CD4-positive, alpha-beta T cell treated with Interleukin-15 for 4 hours (primary cell): Measurements from ENCODE around the gene UROD.
"Not testable (repeated sequence)": the region's sequence is repeated elsewhere in the genome, so short reads cannot be mapped to it uniquely, and the experiment has no call there.

Experiments
- DNase-seq: peaks from one replicate; pipeline ENCODE4 v3.0.0-alpha.2; 2020; ENCODE audit warnings: low spot score

UROD gene

DNA sequence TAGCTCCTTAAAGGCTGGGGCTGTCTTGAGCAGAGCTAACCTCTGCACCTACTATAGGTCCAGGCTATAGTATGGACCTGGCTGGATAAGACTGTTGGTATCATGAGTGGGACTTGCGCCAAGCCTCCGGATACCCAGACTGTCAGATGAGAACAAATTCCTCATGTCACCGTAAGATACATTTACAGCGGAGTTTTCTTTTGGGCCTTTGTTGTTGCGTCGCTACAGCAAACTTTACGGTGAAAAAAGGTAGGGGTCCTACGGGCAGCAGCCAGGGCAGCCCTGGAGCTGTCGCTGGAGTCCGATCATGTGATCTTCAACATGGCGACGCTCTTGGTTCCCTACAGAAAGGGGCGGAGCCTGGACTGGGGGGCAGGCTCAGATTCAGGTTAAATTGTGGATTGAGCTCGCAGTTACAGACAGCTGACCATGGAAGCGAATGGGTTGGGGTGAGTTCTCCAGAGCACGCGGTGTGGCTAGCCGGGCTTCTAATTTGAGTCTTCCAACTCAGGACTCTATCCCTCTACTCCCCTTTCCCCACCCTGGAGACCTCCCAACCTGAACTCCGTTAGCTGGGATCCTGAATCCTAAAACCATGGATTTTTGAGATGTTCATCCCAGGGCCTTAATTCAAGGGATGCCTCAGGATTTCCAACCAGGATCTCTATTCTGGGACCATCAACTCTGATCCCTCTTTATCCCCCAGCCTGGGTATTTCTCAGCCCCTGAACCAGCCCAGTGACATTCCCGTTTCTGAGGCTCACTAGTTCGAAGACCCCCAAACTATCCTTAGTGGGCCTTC lies at the start of gene UROD:
Gene UROD (plus strand): TSS at position 418 of the 802 bp plus-strand sequence. CDS start 12 bp downstream, at position 430.
- DNase-seq: peak; percentile 92

DNA sequence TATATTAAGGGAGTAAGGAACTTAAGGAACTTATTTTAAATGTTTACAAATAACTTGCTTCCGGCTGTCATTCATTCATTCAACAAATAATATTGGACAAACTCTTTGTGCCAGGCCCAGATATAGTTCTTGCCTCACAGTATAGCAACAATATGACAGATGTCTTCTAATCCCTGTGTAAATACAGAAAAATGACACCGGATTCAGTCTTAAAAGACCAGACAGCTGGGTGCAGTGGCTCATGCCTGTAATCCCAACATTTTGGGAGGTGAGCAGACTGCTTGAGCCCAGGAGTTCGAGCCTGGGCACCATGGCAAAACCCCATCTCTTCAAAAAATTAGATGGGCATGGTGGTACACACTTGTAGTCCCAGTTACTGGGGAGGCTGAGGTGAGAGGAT lies 49.3 kb upstream of the UROD start:
- DNase-seq: no peak

DNA sequence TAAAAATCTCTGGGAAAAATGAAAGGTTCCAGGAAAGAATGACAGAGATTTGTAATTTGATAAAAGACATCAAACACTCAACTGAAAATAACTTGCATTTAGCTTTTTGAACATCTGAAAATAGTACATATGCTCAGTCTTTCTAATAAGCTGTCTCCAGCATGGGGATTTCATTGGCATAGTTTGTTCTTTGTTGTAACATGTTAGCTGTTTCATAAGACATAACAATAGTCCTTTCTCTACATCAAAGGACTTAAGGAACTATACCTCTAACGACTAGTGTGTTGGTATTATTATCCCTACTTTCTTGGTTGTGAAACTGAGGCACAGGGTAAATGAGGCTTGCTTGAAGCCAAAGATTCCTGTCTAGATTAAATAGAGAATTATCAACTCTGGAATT lies 47.7 kb upstream of the UROD start:
- no peak for DNase-seq

DNA sequence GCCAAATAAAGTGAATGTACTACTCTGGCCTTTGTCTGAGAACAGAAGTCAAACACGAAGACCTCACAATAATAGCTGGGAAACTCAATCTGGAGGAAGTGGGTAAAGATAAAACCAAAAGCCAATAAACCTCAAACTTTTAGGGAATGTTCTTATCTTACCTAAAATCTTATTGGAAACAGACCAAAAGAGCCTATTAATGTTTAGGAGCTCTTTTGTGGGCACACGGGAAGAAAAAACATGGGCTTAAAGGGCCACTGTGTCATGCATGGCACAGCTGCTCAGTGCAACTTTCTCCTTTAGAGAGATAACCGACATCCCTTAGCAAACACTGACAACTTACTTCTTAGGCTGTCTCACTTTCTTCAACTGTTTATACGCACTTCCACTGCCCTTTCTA lies 41.7 kb upstream of the UROD start:
- DNase-seq: no peak

DNA sequence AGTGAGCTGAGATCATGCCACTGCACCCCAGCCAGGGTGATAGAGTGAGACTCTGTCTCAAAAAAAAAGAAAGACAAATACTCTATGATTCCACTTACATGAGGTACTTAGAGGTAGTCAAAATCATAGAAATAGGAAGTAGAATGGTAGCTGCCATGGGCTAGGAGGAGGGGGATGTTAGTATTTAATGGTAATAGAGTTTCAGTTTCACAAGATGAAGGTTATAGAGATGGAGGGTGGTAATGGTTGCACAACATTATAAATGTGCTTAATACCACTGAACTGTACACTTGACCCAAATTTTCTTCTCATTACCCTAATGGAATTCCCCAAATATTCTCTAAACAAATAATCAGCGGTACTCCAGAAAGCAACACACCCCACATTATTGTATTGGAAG lies 38.4 kb upstream of the UROD start:
- no peak for DNase-seq

DNA sequence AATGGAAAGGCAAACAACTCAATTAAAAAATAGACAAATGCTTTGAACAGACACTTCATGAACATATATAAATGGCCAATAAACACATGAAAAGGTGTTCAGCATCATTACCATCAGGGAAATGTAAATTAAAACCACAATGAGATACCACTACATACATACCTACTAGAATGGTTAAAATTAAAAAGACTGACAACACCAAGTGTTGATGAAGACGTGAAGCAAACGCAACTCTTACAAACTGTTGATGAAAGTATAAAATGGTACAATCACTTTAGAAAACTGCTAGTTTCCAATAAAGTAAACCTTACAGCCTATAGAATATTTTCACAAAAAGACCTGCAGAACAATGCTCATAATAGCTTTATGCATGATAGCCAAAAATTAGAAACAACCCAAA lies 35.8 kb upstream of the UROD start:
- no peak for DNase-seq

DNA sequence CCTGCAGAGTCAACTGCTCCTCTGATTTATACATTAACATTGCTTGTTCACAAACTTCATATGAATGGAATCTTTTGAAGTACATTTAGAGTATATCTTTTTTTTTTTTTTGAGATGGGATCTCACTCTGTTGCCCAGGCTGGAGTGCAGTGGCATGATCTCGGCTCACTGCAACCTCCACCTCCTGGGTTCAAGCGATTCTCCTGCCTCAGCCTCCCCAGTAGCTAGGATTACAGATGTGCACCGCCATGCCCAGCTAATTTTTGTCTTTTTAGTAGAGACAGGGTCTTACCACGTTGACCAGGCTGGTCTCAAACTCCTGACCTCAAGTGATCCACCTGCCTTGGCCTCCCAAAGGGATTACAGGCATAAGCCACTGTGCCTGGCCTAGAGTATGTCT lies 34.7 kb upstream of the UROD start:
- not testable (repeated sequence) for DNase-seq

DNA sequence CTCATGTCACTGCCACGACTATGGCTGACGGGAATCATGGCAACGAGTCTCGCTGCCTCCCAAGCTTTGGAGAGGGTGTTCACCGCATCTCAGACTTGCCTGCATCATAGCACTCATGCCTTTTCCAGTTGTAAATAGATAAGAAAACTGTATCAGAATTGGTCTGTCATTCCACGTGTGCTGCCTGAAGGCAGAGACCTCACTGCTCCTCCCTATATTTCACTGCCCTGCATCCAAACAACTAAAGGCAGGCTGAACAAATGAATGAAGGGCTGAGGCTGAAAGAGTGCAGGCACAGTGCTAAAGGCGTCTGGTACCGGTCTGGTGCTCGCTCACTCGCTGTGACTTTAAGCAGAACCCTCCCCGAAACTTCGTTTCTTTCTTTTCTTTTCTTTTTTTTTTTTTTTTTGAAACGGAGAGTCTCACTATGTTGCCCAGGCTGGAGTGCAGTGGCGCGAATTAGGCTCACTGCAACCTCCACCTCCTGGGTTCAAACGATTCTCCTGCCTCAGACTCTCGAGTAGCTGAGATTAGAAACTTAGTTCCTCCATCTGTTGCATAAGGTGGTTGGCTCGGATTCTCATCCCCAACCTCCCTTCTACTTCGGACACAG lies 26.2 kb upstream of the UROD start:
- no peak for DNase-seq

DNA sequence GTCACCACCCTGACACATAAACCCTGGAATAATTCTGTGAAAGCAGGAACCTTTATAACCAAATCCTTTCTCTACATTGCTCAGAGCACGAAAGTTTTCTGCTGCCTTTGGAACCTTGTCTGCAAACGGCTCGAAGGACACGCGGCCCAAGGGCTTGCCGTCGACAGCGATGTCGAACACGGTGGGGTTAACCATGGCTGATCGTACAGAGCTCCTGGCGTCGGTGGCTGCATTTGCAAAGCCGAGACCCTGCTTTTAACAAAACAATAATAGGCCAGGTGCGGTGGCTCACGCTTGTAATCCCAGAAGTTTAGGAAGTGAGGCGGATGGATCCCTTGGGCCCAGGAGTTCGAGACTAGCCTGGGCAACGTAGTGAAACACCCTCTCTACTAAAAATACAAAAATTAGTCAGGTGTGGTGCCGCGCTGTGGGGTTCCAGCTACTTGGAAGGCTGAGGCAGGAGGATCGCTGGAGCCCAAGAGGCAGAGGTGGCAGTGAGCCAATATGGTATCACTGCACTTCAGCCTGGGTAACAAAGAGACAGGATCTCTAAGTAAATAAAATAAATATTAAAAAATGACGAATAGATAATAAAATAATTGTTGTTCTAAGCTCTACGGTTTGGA lies 23.4 kb upstream of the UROD start:
- DNase-seq: no peak

DNA sequence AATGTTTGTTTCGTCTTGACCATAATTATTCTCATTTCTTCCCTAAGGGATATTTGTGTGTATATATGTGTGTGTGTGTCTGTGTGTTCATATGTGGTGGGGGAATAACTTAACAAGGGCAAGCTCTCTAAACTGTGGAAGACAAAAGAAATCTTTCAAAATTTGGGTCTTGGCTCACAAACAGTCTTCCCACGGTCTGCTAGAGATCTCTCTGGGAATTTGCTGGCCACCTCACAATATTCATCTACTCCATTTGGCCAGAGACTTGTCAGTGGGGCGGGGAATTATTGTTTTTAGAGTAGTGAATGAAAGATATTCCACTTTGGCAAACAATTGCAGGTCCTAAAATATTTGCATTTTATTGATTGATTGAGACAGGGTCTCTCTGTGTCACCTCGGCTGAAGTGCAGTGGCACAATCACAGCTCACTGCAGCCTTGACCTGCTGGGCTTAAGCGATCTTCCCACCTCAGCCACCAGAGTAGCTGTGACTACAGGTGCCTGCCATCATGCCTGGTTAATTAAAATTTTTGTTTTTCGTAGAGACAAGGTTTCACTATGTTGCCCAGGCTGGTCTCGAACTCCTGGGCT lies 17.6 kb upstream of the UROD start:
- no peak for DNase-seq

DNA sequence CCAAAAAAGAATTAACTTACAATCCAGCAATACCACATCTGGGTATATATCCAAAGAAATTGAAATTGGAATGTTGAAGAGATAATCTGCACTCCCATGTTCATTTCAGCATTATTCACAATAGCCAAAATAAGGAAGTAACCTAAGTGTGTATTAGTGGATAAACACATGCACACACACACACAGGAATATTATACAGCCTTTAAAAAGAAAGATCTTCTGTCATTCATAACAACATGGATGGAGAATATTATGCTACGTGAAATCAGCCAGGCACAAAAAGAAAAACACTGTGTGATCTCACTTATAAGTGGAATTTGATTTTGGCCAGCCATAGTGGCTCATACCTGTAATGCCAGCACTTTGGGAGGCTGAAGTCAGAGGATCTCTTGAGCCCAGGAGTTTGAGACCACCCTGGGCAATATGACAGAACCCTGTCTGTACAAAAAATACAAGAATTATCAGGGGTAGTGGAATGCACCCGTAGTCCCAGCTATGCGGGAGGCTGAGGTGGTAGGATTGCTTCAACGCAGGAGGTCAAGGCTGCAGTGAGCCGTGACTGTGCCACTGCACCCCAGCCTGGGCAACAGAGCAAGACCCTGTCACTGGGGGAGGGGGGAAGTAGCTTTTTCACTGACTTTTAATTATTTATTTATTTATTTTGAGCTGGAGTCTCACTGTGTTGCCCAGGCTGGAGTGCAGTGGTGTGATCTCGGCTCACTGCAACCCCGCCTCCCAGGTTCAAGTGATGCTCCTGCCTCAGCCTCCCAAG lies 16.4 kb upstream of the UROD start:
- no peak for DNase-seq

DNA sequence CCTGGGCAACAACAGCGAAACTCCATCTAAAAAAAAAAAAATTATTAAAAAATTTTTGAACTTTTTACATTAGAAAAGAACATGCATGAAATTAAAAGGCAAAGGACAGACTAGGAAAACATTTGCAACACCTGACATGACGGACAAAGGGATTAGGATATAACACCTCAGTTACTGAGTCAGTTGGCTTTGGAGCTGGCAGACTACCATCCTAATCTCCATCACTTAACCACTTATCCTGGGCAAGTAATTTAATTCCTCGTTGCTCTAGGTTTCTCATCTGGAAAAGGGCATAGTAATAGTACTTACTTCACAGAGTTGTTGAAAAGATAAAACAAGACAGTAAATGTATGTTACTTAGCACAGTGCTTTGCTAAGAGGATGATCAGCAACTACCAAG lies 12.8 kb upstream of the UROD start:
- no peak for DNase-seq

DNA sequence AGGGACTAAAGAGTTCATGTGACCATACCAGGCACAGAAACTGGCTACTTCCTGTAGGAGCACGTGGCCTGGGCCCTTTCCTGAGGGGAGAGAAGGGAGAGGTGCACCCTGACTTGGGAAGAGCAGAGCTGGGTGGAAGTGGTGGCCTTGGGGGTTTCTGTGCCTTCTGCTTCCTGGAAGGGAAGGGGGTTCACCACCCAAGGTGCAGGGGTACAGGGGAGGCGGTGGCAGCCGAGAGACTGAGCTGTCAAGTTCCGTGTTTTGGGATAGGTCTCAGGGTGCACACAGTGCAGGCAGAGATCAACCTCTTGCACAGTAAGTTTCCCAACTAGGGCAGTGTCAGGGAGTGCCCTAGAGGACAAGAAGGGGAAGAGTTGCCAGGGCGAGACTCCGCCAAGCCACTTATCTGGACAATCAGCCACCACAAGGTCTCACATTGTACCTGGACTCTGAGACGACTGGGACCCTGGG lies 11.0 kb upstream of the UROD start:
- no peak for DNase-seq

DNA sequence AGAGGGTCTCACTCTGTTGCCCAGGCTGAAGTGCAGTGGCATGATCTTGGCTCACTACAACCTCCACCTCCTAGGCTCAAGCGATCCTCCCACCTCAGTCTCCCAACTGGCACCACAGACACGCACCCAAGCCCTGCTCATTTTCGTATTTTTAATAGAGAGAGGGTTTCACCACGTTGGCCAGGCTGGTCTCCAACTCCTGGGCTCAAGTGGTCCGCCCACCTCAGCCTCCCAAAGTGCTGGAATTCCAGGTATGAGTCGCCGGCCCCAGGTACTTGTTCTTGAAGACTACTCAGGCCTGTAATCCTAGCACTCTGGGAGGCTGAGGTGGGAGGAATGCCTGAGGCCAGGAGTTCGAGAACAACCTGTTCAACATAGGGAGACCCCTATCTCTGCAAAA lies 10.5 kb upstream of the UROD start:
- DNase-seq: not testable (repeated sequence)

DNA sequence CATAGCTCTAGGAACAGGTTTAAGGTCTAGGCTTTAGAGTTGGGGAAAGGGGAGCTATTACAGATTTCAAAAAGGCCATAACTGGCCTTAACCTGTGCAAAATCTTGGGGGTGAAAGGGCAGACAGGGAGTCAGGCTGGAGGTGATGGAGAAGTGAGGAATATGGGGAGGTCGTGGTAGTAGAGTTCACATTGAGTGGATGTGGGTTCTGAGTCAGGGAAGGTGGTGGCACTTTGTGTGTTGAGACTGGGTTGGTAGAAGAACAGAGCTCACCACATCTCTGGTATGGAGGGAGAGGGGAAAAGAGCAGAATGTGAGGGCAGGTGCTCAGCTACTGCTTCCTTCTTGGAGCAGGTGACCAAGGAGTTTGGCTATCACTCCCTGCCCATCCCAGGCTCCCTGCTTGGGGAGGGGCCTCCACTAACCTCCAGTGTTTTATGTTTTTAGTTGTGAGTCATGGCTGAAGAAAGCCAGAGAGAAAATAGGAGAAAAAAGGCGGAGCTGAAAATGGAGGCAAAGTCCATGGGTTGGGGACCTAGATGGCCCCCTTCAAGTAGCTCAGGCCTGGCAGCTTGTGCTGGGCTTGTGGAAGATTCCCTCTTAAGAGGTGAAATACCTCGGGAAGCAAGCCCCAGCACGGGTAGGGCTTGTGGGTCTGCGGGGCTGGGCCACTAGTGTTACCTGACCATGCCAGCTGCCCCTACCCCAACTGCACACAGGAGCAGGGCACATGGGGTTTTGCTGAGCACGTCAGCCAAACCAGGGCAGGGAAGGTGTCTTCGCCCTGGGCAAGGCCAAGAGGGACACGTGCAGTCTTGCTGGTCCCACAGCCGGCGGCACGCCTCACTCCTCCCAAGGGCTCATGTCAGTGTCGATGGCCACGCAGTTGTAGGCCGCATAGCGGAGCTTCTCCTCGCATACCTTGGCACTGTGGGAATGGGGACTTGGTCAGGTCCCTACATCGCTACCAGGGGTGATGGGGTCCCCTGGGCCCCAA lies 9.1 kb upstream of the UROD start:
- no peak for DNase-seq

DNA sequence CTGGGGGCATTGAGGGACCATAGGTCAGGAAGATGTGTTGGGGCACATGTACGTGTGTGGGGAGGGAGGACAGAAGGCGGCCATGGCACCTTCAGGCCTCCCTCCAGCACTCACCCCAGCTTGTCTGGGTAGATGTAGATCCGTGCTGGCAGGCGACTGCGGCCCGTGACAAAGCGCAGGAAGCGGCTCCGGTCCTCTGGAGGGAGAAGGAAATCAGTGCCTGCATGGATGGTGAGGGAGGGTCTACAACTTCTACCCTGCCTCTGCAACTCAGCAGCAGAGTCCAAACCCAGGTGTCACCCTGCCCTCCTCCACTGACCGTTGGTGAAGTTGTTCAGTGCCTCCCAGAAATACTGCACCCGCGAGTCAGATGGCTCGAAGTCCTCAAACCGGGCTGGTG lies 8.3 kb upstream of the UROD start:
- DNase-seq: no peak

DNA sequence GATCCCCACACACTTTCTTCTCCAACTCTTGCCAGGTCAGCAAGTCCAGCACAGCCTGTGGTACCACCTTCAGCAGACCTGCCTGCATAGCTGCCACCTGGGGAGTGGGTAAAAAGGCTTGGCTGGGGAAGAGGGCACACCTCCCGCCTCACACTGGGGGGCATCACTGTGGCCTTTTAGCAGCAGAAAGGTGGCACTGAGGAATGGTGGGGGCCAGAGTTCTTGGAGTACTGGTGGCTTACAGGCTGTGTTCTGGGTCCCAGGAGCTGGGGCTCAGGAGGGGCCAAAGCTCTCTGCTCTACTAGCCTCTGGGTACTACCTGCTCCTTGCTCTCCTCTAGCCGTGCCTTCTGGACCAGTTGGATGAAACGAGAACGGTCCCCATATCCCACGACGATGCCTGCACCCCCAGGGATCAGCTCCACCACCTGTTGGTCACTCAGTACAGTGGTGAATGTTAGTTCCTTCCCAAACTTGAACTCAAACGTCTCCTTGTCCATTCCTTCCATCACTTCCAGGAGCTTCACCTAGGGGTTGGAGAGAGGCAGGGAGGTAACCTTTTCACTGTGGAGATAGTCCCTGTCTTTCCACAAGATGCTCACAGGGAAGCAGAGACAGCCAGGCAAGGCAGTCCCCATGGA lies 7.7 kb upstream of the UROD start:
- no peak for DNase-seq

DNA sequence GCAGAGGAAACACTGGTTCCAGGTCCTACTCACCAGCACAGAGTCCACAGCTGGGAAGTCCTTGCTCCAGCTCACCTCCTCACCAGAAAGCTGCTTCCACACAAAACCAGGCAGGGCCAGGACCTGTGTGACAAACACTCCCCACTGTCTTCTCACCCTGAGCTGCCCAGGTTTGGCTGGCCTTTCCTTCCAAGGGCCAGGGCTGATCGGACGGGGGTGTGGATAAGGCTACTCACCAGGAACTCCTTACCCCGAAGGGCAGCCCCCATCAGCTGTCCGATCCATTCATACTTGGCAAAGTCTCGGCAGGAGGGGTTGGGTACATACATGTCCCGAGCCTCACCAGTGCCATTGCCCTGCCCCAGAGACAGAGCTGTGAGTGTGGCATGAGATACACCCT lies 6.3 kb upstream of the UROD start:
- no peak for DNase-seq

DNA sequence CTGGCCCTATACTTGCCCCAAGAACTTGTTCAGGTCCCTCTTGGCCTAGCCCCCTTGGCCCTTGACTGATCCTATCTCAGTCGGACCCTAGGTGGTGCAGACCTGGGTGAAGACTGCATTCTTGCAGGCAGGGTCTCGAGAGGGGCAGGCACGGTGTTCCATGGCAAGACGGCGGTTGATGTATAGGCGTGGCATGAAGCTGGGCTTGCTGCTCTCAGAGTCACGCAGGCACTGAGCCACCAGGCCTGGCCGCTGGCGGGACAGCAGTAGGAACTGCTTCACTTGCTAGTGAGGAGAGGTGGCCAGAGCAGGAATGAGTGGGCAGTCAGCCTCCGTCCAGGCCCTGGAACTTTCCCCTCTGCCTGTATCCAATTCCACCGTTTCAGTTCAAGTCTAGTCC lies 4.7 kb upstream of the UROD start:
- no peak for DNase-seq

DNA sequence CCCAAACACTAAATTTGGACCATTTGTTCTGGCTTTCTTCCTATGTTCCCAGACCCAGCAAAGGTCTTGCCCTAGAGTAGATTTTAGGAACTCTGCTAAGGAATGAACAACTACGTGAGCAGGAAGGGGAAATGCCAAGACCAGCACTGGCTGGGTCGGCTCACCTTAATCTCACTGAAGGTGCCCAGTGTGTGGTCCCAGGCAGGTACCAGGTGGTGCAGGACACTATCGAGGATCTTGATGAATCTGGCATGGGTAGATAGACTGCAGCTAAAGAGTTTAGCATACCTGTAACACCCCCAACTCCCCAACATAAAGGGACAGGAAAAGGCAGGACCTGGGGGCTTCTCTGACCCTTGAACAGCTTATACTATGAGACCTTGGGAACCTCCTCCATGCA lies 4.0 kb upstream of the UROD start:
- no peak for DNase-seq
